ENCODE data around the gene IGFBP4.
A peak's percentile ranks its signal among the peaks of the same experiment; 100 is the strongest.

IGFBP4 gene

DNA sequence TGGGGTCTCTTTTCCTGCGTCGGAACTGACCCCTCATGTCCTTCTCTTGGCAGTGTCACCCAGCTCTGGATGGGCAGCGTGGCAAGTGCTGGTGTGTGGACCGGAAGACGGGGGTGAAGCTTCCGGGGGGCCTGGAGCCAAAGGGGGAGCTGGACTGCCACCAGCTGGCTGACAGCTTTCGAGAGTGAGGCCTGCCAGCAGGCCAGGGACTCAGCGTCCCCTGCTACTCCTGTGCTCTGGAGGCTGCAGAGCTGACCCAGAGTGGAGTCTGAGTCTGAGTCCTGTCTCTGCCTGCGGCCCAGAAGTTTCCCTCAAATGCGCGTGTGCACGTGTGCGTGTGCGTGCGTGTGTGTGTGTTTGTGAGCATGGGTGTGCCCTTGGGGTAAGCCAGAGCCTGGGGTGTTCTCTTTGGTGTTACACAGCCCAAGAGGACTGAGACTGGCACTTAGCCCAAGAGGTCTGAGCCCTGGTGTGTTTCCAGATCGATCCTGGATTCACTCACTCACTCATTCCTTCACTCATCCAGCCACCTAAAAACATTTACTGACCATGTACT, 13.2 kb downstream of the IGFBP4 start:
- peak; percentile 48 for DNase-seq (ENCODE audit: low read depth)

DNA sequence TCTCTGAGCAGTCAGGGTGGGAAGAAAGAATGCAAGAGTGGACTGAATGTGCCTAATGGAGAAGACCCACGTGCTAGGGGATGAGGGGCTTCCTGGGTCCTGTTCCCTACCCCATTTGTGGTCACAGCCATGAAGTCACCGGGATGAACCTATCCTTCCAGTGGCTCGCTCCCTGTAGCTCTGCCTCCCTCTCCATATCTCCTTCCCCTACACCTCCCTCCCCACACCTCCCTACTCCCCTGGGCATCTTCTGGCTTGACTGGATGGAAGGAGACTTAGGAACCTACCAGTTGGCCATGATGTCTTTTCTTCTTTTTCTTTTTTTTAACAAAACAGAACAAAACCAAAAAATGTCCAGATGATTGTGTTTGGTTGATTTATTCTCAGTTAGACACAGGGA, 14.1 kb downstream of the IGFBP4 start:
- peak; percentile 34 for DNase-seq (ENCODE audit: low read depth)

DNA sequence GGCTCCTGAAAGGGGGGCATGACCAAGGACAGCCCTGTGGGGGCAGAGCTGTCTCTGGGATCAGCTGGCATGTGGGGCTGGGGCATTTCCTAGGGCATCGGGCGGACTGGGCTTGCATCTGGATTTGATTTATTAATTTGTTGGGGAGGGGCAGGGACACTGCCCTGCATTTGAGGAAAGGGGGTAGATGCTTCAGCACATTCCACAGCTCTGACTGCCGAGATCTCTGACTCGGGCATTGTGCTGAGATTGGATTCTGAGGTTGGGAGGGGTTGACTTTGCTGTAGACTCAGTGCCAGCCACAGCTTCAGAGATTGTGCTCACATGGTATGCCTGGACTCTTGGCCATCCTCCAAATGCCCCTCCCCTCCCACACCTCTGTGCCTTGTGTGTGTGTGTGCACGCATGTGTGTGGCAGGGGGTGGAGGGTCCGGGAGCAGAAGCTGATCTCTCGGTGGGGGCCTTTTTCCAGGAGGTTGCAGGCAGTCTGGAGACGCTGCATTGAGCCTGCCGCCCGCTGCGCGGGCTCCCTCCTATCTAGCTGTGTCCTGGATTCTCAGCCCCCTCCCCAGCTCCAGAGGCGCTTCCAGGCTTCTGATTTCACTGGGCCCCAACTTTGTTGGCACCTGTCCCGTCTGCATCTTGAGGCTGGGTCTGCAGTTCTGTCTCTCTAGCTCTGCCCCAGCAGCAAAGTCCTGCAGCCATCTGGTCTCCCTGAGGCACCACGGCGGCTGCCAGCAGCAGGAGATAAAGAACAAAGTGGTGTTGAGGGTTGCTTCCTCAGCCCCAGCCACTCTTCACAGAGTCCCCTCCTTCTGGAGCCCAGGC, 14.9 kb downstream of the IGFBP4 start:
- peak; percentile 94 for DNase-seq (ENCODE audit: low read depth)

- DNase-seq (ENCODE audit: low read depth), result peak; percentile 45
Measured at GRCh38 chr17:40458851-40459482, 15.7 kb downstream of the IGFBP4 start.

- peak; percentile 73 for DNase-seq (ENCODE audit: low read depth)
Measured at GRCh38 chr17:40459636-40460603, 16.7 kb downstream of the IGFBP4 start.

DNA sequence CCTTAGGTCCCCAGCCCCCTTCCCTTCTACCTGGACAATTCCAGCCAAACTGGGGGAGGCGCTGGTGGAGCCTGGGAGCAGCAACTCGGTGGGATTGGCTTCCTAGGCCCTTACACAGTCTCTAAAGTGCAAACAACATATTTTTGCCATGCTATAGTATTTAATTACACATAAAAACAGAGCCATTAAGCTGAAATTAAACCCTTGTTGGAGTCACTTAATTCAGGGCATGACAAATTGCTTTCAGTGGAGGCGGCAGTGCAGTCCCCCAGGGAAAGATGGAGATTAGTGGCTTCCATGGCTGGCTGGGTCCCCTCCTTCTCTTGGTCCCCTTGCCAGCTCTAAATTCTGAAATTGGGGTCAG, 17.3 kb downstream of the IGFBP4 start:
- DNase-seq (ENCODE audit: low read depth), result peak; percentile 63

DNA sequence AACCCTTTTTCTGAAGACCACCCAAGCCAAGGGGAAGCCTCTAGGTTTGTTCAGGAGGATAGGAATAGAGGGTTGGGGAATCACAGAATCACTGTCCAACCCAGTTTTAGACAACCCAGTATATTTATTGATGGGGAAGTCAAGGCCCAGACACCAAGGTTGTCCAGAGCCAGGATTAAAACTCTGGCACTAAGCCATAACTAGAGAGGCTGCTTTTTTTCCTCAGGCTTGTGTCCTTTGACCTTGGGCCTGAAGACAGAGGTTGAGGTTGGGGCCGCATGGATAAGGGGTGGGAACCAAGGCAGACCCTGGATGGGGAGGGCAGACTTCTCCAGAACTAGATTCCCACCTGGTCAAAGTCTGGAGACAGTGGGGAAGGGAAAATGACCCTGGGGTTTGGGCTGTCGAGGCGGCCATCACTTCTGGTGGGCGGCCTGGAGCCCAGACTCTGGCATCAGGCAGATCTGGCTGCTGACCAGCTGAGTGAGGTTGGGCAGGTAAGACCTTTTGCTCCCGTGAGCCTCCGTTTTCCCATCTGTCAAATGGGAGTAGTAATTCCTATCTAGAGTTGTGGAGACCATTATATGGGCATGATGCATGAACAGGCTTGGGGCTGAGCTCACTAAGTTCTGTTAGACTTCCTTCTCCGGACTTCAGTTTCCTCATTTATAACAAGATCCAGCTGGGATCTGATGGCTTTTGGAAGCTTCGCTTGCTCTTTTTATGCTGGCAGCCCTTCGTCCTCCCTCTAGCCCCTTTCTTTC, 17.9 kb downstream of the IGFBP4 start:
- DNase-seq (ENCODE audit: low read depth), result peak; percentile 85

DNA sequence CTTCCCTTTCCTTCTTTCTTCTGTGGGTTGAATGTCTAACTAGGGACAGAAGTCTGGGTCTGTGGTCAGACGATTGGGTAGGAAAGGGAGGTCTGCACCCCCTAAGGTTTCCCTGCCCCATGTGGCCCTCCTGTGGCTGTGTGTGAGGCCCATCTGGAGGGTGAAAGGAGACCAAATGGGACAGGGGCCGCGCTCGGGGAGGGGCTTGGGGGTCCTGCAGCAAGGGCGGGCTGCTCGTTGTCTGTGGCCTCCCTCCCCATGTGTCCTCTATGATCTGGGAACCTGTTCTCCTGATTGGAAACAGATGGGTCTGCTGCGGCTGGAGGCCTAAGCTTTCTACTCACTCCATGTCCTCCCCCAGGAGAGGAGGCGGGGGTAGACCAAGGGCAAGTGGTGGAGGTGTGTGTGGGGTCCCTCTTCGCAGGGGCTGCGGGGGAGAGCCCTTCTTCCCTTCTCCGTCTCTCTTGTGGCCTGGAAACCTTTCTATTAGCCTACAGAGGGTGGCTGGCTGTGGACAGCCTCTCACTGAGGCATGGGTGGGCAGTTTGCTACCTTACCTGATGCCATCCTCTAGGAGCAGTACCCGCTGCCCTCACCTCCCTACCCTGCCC, 18.6 kb downstream of the IGFBP4 start:
- DNase-seq (ENCODE audit: low read depth), result peak; percentile 88

DNA sequence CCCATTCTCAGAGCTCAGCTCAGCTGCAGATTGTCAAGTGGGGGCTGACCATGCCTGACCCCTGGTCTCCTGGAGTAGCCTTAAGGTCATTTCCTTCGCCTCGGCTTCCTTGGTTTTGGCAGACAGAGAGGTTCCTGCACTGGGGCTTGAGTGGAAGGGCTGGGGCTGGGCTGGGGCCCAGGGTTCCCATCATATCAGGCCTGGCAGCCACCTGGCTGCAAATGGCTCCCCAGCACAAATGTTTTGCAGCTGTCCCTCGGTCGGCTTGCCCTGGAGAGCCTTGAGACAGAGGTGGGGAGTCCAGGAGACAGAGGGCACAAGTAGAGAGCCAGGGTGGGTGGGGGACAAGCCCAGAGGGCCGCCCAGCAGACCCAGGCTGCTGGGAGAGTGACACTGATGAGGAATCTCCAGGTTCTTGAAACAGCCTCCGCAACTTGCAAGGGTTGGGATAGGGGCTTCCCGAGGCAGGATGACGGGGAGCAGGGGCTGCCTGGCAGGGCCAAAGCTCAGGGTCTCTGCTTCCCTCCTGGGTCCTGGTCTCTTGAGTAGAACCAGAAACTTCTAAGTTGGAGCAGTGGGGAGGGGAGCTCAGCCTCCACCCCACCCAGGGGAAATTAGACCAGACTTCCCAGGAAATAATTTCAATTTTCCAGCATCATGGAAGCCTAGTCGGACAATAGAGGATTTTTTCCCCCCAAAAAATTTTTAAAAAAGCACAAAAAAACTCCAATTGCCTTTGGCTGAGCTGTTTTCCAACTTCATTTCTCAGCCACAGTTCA, 19.3 kb downstream of the IGFBP4 start:
- DNase-seq (ENCODE audit: low read depth), result peak; percentile 82

DNA sequence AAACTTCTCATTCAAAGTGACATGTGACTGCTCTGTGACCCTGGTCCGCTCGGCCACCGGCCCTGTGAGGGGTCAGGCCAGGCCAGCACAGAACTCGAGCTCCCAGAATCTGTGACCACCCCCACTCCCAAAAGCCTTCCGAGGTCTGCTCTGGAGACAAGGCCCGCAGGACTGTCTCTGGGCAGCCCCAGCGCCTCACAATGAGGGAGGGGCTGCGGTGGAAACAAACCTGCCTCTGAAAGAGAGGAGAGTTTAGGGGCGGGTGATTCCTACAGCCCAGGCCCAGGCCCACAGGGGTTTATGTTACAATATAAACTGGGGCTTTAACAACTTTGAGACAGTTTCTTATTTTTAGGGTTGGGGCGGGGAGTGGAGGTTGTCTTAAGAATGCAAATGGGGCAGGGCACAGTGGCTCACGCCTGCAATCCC, 19.9 kb downstream of the IGFBP4 start:
- DNase-seq (ENCODE audit: low read depth), result peak; percentile 87

GRCh38 chr17:40464392-40464855, 21.2 kb downstream of the IGFBP4 start:
- peak; percentile 78 for DNase-seq (ENCODE audit: low read depth)

GRCh38 chr17:40466298-40466971, 23.2 kb downstream of the IGFBP4 start:
- peak; percentile 70 for DNase-seq (ENCODE audit: low read depth)

DNA sequence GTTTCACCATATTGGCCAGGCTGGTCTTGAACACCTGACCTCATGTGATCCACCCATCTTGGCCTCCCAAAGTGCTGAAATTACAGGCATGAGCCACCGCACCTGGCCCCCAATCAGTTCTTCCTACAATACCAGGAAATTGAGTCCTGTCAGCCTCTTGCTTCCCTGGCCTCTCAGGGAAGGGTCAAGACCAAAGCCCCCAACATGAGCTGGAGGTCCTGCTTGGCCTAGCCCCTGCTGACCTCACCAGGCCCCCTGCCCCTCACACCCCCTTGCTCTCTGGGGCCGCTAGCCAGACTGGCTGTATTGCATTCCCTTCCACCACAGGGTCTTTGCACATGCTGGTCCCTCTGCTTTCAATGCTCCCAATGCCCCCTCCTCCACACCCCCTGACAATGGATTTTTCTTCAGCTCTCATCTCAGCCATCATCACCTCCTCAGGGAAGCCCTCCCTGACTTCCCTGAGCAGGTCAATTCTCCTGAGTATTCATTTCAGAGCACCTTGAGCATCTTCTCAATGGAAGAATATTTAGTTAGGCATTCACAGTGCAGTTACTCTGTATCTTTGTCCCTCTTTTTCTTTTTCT, 24.1 kb downstream of the IGFBP4 start:
- DNase-seq (ENCODE audit: low read depth), result peak; percentile 64

DNA sequence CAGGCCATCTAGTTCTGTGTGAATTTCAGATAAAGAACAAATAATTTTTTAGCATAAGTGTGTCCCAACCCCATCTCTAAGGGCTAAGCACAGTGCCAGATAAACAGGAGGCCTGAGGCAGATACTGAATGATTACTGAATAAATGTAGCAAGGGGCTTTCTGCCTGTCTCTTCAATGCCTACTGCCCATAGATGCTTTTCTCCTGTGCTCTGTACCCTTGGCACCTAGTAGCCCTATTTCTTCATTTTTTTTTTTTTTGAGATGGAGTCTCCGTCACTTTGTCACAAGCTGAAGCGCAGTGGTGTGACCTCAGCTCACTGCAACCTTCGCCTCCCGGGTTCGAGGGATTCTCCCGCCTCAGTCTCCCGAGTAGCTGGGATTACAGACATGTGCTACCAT, 25.3 kb downstream of the IGFBP4 start:
- peak; percentile 44 for DNase-seq (ENCODE audit: low read depth)

- peak; percentile 53 for DNase-seq (ENCODE audit: low read depth)
Measured at GRCh38 chr17:40469805-40470675, 26.8 kb downstream of the IGFBP4 start.

GRCh38 chr17:40470932-40471828, 27.9 kb downstream of the IGFBP4 start:
- peak; percentile 76 for DNase-seq (ENCODE audit: low read depth)

Measured in fibroblast of gingiva (primary cell).